ENCODE results near the gene CEP43.

The CEP43 gene, protein sequence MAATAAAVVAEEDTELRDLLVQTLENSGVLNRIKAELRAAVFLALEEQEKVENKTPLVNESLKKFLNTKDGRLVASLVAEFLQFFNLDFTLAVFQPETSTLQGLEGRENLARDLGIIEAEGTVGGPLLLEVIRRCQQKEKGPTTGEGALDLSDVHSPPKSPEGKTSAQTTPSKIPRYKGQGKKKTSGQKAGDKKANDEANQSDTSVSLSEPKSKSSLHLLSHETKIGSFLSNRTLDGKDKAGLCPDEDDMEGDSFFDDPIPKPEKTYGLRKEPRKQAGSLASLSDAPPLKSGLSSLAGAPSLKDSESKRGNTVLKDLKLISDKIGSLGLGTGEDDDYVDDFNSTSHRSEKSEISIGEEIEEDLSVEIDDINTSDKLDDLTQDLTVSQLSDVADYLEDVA

DNA sequence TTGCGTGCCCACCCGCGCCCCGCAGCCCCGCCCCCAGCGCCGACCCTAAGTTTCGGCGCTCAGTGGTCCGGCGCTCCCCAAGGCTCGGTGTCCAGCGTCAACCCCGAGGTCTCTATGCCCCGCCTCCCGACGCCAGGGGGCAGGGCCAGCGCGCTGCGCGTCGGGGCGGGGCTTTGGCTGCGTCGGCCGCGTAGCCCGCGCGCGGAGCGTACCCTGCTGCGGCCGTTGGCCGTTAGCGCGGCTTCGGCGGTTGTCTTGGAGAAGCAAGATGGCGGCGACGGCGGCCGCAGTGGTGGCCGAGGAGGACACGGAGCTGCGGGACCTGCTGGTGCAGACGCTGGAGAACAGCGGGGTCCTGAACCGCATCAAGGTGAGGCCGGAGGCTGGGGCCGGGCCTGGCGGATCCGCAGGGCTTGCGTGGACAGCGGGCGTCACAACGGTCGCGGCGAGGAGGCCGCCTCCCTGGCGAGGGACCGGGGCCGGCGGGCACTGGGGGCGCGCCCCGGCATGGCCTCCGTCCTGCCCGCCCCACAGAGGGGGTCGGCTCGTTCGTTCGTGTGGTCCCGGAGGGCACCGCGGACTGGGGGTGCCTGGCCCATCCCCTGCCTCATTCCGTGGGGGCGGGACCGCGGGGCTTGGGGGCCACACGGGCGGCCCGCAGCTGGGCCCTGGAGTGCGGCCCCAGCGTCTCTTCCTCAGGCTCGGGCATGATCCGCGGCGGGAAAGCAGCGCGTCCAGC, at the start of gene CEP43:
TSS of gene CEP43 (plus strand) at position 253 of the 739 bp plus-strand sequence. CDS start at position 269, 16 bp downstream.
- DNase-seq (ENCODE audit: low read depth), result peak; percentile 89

DNA sequence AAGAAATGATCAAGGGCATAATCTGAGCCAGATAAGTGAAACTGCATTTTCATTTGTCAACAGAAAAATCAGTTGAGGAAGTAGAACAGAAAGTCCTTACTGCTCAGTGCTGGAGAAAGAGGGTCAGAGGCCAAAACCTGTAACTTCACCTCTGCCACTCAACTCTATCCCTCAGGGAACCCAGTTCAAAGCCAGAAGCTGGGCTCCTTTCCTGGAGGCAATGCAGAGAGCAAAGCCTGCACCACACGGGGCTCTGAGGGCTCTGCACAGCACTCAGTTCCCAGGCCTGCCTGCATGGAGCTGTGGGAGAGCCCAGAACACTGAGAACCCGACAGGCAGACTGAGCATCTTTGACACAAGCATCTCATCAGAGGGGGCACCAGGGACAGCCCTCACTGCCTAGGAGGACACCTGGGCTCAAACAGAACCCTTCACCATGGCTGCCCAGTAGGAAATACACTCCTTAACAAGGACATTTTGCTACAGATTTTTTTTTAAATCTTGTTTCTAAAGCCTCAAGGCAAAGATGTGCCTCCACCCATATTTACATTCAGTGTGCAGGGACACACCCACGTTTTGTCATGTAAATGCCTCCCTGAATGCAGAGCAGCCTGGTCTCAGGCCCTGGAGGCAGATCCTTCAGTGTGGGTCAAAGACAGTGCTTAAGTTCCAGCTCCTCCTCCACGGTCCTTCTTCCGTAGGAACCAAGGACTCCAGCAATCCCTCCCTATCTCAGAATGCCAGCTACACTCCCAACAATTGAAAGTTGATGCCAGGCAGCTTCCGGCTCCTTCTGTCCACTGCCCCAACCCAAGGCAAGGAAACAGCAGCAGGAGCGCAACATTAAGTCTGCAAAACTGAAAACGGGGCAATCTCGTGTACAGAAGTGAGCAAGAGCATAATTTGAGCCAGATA, 49.4 kb upstream of the CEP43 start:
- DNase-seq (ENCODE audit: low read depth), result no peak

DNA sequence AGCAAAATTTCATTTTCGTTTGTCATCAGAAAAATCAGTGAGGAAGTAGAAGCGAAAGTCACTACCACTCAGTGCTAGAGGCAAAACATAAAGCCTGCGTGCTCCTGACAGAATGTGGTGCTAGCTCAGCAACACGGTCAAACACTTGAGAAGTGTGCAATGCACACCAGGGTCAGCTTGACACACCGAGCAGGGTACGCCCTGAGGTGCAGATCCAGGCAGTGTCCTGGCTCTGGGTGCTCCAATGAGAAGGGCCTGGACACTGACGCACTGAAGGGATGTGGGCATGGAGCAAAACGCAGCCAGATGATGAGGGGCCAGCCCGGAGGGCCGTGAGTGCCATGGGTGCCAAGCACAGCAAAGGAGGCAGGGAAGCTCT, 48.8 kb upstream of the CEP43 start:
- DNase-seq (ENCODE audit: low read depth), result no peak

DNA sequence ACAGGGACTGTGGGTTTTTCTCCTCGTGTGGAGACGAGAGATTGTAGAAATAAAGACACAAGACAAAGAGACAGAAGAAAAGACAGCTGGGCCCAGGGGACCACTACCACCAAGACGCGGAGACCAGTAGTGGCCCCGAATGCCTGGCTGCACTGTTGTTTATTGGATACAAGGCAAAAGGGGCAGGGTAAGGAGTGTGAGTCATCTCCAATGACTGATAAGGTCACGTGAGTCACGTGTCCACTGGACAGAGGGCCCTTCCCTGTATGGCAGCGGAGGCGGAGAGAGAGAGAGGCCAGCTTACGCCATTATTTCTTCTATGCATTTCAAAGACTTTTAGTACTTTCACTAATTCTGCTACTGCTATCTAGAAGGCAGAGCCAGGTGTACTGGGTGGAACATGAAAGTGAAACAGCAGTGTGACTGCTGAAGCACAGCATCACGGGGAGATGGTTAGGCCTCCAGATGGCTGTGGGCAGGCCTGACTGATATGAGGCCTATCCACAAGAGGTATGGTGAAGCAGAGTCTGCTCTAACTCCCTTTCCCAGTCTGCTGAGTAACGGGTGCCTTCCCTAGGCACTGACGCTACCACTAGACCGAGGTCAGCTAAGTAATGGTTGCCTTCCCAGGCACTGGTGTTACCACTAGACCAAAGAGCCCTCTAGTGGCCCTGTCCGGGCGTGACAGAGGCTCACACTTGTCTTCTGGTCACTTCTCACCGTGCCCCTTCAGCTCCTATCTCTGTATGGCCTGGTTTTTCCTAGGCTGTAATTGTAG, 48.1 kb upstream of the CEP43 start:
- DNase-seq (ENCODE audit: low read depth), result peak; percentile 65

DNA sequence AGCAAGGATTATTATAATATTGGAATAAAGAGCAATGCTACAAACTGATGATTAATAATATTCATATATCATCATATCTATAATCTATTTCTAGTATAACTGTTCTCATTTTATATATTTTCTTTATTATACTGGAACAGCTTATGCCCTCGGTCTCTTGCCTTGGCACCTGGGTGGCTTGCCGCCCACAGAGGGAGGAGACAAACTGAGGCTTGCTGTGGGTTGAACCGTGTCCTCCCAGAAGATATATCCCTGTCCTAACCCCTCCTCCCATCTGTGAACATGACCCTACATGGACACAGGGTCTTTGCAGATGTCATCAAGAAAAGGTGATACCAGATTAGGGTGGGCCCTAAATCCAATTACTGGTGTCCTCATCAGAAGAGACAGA, 47.5 kb upstream of the CEP43 start:
- no peak for DNase-seq (ENCODE audit: low read depth)

DNA sequence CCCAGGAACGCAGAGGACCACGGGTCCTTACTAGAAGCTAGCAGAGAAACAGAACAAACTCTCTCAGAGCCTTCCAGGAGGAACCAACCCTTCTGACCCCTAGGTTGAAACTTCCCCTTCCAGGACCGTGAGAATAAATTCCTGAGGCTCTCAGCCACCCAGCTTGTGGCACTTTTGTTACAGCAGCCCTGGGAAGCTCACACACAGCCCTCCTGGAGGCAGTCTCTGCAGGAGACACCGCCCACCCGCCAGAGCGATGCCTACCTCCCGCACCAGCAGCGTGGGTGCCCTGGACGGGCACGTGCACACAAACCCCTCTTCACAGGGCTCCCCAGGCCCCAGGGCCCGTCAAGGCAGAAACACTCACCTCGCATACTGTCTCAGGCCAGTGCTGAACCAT, 47.1 kb upstream of the CEP43 start:
- DNase-seq (ENCODE audit: low read depth), result no peak

DNA sequence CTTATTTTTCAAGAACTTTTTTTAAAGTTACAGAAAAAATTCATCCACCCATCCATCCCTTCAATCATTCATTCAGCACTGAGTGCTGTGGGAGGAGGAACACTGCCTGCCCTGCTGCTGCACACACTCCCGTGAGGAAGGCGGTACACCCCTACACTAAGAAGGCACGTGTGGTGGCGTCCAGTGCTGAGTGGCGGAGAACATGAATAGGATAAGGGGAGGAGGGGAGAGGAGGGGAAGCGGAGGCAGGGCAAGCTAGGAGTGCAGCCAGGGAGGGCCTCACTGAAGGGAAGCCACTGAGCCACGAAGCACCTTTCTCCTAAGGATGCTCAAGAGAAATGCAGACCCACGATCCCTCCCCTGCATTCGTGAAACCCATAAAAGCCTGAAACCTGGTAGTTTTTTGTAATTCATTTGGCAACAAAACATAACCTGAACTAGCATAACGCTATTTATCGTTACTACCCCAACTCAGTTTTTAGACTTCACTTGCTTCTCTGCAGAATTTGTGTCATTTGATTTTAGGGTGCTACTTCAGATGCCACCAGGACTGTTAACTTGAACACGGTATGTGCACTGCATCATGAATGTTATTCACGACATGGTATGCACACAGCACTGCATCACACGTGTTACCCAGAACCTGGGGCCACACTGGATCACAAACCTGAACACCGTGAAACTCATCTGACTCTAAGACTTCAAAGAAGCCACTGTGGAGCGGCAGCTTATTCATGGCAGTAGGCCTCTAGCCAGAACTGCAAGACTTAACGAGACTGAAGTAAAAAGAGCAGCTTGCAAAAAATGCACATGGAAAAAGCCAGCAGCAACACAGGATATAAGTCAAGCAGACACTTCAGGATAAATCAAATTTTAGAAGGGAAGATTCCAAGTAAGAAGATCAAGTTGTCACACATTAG, 46.4 kb upstream of the CEP43 start:
- no peak for DNase-seq (ENCODE audit: low read depth)

DNA sequence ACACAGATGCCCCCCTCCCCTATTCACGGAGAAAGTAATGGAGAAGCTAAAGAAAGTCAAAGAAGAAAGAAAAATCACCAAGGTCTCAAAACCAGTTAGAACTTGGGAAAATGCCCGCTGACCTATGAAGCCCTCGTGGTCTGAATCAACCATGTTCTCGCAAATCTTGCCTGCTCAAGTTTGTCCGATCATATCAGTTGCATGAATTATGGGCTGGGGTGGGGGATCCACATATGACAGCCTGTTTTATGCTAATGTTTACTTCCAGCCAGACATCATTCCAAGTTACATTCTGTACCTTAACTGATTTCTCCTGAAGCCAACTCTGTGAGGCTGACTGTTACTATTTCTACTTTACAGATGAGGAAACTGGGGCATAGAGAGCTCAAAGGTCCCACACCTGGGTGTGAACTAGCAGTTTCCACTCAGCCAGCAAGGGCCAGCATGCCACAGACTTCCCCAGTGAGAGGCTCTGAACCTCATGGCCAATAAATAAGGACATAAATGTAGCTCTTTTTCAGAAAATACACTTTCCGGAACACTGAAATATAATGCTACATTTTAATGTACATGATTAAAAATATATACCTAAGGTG, 45.0 kb upstream of the CEP43 start:
- DNase-seq (ENCODE audit: low read depth), result no peak

DNA sequence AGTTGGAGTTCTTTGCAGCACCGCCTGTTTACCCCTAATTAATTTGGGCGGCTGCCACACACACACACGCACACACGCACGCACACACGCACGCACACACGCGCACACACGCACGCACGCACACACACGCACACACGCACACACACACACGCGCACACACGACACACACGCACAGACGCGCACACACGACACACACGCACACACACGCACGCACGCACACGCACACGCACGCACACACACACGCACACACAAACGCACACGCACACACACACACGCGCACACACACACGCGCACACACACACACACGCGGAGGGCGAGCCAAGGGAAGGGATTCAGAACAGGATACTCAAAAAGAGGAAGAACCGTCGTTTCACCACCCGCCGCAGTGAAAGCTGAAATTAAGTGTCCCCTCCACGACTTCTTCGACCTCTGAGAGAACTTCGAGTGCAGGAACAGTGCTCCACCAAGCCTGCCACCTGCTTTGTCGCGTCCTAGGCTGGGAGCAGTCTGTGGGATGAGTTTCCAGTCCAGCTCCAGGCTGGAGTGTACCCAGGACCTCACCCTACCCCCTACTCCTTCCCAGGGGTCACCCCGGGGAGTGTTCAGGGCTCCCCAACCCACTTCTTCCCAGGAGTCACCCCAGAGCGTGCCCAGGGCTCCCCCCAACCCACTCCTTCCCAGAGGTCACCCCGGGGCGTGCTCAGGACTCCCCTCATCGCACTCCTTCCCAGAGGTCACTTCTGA, 43.9 kb upstream of the CEP43 start:
- no peak for DNase-seq (ENCODE audit: low read depth)

DNA sequence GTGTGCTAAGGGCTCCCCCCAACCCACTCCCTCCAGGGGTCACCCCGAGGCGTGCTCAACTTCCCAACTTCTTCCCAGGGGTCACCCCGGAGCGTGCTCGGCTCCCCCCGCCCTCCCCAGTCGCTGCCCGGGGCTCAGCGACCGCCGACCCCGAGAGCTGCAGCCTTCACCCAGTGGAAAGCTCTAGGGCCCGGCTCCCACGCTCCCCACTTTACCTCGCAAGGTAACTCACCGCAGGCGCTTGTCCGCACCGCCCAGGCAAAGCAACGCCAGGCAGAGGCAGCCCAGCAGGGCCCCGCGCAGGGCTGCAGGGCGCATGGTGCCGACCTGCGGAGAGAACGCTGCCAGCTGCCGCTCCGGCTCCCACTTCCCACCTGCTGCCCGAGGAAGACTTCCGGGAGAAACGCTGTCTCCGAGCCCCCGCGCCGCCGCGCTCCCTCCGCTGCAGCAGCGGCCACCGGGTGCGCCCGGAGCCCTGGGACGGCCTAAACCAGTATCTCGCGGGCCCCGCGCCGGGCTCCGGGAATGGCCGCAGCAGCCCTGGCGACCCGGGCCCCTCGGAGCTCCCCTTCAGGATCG, 43.2 kb upstream of the CEP43 start:
- no peak for DNase-seq (ENCODE audit: low read depth)

DNA sequence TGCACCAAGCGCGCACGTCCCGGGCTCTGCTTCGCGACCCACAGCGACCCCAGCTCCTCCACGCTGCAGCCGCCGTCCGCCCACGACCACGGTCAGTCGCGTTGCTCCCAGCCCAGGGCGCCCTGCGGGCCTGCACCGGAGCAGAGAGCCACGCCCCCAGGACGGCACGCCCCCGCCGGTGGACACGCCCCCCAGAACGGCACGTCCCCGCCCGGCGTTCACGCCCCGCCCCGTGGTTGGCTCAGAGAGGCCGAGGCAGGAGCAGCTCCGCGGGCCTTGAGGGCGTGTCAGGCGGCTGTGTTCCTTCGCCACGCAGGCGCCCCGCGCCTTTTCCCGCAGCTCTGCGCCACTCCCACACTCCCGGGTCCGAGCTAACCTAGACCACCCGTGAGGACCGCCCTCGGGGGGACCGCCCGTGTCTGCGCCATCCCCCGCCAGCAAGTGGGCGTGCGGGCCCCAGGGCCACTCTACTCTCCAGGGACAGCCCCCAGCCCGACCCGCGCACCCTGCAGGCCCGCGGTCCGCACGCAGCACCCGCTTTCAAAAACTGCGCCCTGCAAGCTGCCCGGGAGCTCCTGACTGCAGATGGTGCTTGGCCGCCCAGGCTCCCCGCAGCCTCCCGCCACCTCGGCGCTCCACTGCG, 42.6 kb upstream of the CEP43 start, which contains the start of gene RNASET2:
TSS of gene RNASET2 (minus strand) at position 107 of the 643 bp plus-strand sequence. CDS start 368 bp downstream, outside the sequence.
- DNase-seq (ENCODE audit: low read depth), result peak; percentile 98

DNA sequence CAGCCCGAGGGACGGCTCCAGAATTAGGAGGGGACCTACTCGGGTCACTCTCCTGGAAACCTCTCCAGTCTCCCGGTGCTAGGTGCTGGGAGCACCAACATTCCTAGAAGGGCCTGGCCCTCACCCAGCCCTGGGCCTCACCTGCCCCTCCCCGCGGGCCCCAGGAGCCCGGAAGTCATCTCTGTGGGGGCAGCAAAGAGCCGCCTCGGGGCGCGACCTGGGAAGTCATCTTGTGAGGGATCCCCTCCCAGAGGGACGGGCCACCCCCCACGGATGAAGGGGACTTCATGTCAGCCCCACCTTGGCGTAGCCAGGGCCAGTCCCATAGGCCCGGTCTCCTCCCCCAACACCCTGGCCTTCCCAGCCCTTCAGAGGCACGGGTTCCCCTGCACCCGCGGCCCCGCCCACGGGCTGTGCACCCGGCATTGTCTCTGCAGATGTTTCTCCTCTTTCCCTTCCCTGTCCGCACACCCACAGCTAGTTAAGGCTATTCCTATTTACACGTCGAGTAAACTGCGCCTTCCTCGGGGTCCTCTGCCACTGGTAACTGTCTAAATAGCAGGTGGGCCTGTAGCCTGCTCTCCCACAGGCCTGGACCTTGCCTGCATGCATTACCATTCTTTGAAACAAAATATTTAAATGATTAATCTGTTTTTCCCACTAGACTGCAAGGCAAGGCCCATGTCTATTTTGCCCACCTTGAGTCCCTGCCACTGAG, 42.0 kb upstream of the CEP43 start:
- DNase-seq (ENCODE audit: low read depth), result peak; percentile 34

DNA sequence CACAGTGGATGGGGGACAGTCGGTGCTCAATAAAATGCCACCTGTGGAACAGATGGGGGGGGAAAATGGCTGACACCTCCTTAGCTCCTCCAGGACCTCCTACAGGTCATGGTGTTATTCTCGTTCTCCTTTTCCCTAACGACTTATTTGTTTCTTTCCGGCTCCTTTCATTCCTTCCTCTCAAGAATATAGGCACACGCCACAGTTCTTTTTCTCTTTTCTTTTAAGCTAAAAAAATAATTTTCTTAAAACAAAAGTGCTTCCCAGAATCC, 41.5 kb upstream of the CEP43 start:
- DNase-seq (ENCODE audit: low read depth), result no peak

DNA sequence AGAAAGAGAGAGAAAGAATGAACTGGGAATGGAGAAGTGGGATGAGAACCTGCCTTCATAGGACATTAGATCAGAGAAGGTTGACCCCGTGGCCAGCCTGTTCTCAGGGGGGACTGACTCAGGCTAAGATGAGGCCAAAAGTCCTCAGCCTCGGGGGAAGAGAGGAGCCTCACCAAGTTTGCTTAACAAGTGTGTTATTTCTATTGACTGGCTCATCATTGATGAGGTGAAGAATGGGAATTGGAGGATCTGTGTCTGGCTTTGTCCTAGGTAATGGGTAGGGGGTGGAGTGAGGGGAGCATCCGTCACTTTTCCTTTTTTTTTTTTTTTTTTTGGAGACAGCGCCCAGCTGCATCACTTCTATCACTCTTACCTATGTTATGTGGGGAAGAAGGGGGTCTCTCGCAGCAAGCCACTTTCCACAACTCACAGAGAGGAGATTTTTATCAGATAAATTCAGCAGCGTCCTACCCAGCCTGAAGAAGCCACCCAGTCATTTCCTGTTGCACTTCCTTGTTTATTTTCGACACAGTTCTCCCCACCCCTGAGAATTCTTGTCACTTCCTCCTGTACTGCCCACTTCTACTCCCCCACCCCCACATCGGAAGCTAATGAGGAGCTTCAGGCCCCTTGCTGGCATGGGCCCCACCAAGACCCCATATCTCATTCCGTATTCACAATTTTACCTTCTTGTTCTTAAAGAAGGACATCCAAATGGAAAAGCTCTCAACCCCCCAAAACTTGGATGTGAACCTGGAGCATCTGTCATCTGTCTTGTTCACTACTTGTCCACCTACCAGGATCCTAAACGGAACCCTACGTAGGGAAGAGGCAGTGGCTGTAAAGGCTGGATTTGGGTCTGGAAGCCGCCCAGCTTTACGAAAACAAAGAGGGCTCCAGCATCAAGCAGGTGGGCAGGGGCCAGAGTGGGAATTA, 40.0 kb upstream of the CEP43 start:
- no peak for DNase-seq (ENCODE audit: low read depth)

DNA sequence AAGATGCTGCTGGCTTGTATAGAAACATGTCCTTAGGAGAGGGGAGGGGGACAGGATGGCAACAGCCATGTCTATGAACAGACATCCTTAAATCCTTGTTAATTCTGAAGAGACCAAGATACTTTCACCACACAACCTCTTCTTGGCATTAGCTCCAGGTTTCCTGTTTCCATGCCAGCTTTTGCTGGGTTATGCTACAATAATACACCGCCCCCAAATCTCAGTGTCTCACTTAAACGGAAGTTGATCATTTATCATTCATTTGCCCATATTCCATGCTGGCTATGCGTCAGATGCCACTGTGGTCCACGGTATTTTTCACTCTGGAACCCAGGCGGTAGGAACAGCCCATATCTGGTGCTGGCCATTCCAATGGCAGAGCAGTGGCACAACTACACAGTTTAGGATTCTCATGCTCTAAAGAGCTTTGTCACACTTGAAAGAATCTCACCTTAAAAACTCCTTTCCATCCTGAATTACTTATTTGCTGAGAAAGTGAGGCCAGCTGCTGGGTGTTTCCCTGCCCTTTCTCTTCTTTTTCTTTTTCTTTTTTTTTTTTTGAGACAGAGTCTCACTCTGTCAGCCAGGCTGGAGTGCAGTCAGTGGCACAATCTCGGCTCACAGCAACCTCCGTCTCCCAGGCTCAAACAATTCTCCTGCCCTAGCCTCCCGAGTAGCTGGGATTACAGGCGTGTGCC, 39.1 kb upstream of the CEP43 start:
- DNase-seq (ENCODE audit: low read depth), result no peak

DNA sequence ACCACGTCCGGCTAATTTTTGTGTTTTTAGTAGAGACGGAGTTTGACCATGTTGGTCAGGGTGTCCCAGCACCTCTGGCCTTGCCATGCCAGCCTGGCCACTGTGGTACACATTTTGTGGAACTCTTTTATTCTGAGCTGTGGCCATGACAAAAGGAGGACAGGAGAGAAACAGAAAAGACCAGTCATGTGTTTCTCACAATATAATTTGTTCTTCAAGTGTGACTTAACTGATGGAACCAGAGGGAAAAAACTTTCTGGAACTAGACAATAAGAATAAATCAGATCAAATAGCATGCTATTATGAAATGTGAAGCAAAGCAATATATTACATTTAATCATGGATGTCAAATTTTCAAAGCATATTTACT, 38.6 kb upstream of the CEP43 start:
- no peak for DNase-seq (ENCODE audit: low read depth)

All from activated T-helper 9 cell treated with anti-CD3 and anti-CD28 coated beads, Interleukin-2, amount 50 U/mL, for 16 hours (primary cell).